Calu3 (cell line): ENCODE measurements around the gene ZNF563. TPM values are rescaled to one million over a fixed set of nuclear protein-coding genes. Genes with fewer than 3 reads are reported as not detected.
"Not testable (repeated sequence)": the region's sequence is repeated elsewhere in the genome, so short reads cannot be mapped to it uniquely, and the experiment has no call there.

Experiments used
- BruUV-seq: library from RNA; stranded (reverse); fragments of 400-500 nt; replicated peaks from 2 replicates; lab custom pipeline; 2021; lab: Mats Ljungman, UMichigan
- CTCF ChIA-PET: fragments of 300-600 bp; sonication (Branson Sonifier 250); formaldehyde crosslinking; loops from one replicate; lab custom pipeline; 2022; ENCODE audit warnings: antibody characterized with exemption; lab: Charles Lee
- DNase-seq: peaks from one replicate; pipeline ENCODE4 v3.0.0; 2022
- H3K27ac Mint-ChIP-seq: one replicate; pipeline ENCODE4 v1.8.0; 2022; ENCODE audit warnings: mixed read lengths; ENCODE audit not compliant: unreplicated experiment
- H3K27me3 Mint-ChIP-seq: one replicate; pipeline ENCODE4 v1.8.0; 2022; ENCODE audit warnings: mixed read lengths; ENCODE audit not compliant: unreplicated experiment
- H3K36me3 Mint-ChIP-seq: one replicate; pipeline ENCODE4 v1.8.0; 2022; ENCODE audit warnings: mild to moderate bottlenecking, moderate library complexity, mixed read lengths; ENCODE audit not compliant: insufficient read depth, unreplicated experiment
- H3K4me1 Mint-ChIP-seq: one replicate; pipeline ENCODE4 v1.8.0; 2022; ENCODE audit warnings: mild to moderate bottlenecking, low read depth, mixed read lengths; ENCODE audit not compliant: unreplicated experiment
- H3K4me3 Mint-ChIP-seq: one replicate; pipeline ENCODE4 v1.8.0; 2022; ENCODE audit warnings: mild to moderate bottlenecking, low read depth, moderate library complexity, mixed read lengths; ENCODE audit not compliant: unreplicated experiment
- H3K9me3 Mint-ChIP-seq: one replicate; pipeline ENCODE4 v1.8.0; 2022; ENCODE audit warnings: low read depth, mixed read lengths; ENCODE audit not compliant: unreplicated experiment
- intact Hi-C: fragments of 100-400 bp; cut with micrococcal nuclease; formaldehyde crosslinking; loops from one replicate; pipeline ENCODE4 v1.10.0; 2022; ENCODE audit not compliant: unreplicated experiment
- total RNA-seq: library from RNA; stranded (reverse); gene quantifications from 2 replicates; pipeline ENCODE4 v1.2.3, GENCODE V29; 2022
- TF ChIP-seq, protein P1 (sequence below): fragments of 200-600 bp; IDR thresholded peaks from one replicate; pipeline ENCODE4 v1.8.0; 2022; ENCODE audit warnings: antibody characterized with exemption; ENCODE audit not compliant: unreplicated experiment

ZNF563 gene
- total RNA-seq, 1 experiment from 2014 or later = 1.3 TPM

DNA sequence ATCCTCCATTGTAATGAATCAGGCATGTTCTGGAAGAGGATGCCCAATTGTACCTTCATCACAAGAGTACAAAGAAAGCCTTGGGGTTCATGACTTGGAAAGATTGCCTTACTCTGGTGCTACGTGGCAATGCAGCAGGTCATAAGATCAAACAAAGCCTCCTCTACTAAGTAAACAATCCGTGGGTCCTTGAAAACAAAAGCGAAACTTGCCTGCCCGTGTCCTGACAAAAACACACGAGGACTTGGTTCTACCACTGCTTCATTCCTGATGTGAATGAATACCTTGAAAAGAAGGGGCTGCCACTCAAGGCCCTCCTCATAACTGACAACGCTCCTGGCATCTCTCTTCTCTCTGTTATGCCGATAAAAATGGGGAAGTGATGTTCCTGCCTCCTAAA, 18.9 kb downstream of the ZNF563 start:
- no TSS peak for BruUV-seq
- intact Hi-C loops = no loop called here
- H3K36me3 Mint-ChIP-seq = no peaks in the 10 kb centered on the region
- H3K4me1 Mint-ChIP-seq = no peaks in the 10 kb centered on the region
- CTCF ChIA-PET = interaction anchor here (0.6 kb wide), 1 partner anchor 162 kb away, joined by 3 read pairs; no protein-coding TSS in a partner anchor
- no peak for DNase-seq
- peaks cover 14% of the 10 kb centered on the region for H3K9me3 Mint-ChIP-seq
- H3K4me3 Mint-ChIP-seq = no peak overlapping the region
- no peak overlapping the region for H3K27ac Mint-ChIP-seq
- H3K27me3 Mint-ChIP-seq = no peaks in the 10 kb centered on the region
- TF ChIP-seq, protein P1, sequence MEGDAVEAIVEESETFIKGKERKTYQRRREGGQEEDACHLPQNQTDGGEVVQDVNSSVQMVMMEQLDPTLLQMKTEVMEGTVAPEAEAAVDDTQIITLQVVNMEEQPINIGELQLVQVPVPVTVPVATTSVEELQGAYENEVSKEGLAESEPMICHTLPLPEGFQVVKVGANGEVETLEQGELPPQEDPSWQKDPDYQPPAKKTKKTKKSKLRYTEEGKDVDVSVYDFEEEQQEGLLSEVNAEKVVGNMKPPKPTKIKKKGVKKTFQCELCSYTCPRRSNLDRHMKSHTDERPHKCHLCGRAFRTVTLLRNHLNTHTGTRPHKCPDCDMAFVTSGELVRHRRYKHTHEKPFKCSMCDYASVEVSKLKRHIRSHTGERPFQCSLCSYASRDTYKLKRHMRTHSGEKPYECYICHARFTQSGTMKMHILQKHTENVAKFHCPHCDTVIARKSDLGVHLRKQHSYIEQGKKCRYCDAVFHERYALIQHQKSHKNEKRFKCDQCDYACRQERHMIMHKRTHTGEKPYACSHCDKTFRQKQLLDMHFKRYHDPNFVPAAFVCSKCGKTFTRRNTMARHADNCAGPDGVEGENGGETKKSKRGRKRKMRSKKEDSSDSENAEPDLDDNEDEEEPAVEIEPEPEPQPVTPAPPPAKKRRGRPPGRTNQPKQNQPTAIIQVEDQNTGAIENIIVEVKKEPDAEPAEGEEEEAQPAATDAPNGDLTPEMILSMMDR = no peak

DNA sequence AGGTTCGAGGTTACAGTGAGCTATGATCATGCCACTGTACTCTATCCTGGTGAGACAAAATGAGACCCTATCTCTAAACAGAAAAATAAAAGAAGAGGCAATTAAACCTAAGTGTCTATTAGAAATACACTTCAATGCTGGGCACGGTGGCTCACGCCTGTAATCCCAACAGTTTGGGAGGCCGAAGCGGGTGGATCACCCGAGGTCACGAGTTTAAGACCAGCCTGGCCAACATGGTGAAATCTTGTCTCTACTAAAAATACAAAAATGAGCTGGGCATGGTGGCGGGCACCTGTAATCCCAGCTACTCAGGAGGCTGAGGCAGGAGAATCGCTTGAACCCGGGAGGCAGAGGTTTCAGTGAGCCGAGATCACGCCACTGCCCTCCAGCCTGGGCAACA, 24.5 kb downstream of the ZNF563 start:
- BruUV-seq, DNase-seq, H3K36me3 Mint-ChIP-seq, H3K4me1 Mint-ChIP-seq, H3K4me3 Mint-ChIP-seq, intact Hi-C loops, H3K27me3 Mint-ChIP-seq, H3K27ac Mint-ChIP-seq: not testable (repeated sequence)
- H3K9me3 Mint-ChIP-seq = peaks cover 10% of the 10 kb centered on the region
- CTCF ChIA-PET = interaction anchor here (0.6 kb wide), 1 partner anchor 329 kb away, joined by 3 read pairs; no protein-coding TSS in a partner anchor

DNA sequence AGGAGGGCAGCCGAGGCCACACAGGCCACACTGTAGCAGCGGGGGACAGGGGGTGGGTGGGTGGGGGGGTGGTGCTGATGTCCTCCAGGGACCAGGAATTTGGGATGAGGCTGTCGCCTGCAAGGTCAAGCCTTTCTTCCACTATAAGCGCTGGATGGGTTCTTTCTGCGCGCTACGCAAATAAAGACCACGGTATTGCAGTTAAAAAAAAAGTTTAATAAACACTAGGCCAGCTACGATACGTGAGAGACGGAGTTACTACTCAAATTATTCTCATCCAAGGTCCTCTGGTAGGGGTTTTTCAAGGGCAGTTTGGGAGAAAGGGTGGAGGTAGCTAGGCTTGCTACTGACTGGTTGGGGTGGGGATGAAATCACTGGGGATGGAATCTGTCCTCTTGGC, 38.2 kb downstream of the ZNF563 start:
- no peaks in the 10 kb centered on the region for H3K4me1 Mint-ChIP-seq
- H3K9me3 Mint-ChIP-seq = peaks cover 4% of the 10 kb centered on the region
- H3K36me3 Mint-ChIP-seq = peaks cover 23% of the 10 kb centered on the region
- intact Hi-C loops = no loop called here
- CTCF ChIA-PET = interaction anchor here (0.6 kb wide), 1 partner anchor 308 kb away, joined by 4 read pairs; no protein-coding TSS in a partner anchor
- H3K27ac Mint-ChIP-seq = peak overlapping the region; percentile 64
- no peak for DNase-seq
- H3K4me3 Mint-ChIP-seq = peak overlapping the region; percentile 69
- TF ChIP-seq, protein P1 = no peak
- BruUV-seq = no TSS peak
- H3K27me3 Mint-ChIP-seq = no peaks in the 10 kb centered on the region

DNA sequence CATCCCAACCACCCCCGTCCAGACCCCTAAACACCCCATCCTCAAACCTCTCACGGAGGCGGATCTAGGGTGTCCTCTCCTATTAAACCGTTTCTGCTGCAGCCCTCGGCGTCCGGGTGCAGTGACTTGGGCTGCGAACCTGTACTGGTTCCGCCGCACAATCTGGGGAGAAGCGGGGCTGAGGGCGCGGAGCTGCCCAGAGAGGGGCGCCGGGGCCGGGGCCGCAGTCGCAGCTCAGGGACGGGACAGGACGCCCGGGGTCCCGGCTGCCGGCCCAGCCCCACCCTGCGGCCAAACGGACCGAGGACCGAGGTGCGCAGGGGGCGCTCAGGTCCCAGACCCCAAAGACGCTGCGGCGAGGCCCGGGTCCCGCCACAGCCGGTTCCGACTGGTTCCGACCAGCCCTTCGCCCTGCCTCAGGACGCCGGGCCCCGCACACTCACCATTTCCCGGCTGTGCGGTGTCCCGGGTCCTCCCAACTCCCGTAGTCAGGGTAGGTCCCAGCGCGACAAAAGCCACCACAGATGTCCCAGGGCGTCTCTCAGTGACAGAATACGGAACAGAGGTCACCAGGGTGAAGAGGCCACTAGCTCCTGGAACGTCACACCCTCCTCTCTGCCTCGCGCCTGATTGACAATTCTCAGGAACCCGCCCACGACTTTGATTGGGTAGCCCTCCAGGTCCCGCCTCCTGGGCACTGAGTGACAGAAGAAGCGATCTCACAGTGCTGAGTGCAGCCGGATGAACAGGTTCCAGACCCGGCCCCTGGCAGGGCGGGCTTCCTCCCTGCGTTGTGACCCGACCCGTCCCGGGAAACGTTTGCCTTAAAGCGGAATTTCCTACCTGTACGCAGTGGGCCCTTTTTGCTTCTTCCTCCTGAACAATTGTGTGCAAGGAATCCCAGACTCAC, 38.9 kb downstream of the ZNF563 start, which contains the start of gene ZNF44:
ZNF44 (minus strand) TSS at position 635 of the 910 bp plus-strand sequence; CDS start at position 446, 189 bp downstream.
- CTCF ChIA-PET = no interaction called here
- no peaks in the 10 kb centered on the region for H3K4me1 Mint-ChIP-seq
- intact Hi-C loops = no loop called here
- peak within 1 kb of the TSS; percentile 90 for H3K27ac Mint-ChIP-seq
- no peaks in the 10 kb centered on the region for H3K27me3 Mint-ChIP-seq
- H3K4me3 Mint-ChIP-seq = peak within 1 kb of the TSS; percentile 69
- DNase-seq = peak; percentile 93
- no TSS peak for BruUV-seq
- H3K36me3 Mint-ChIP-seq = peaks cover 26% of the 10 kb centered on the region
- peaks cover 4% of the 10 kb centered on the region for H3K9me3 Mint-ChIP-seq
- TF ChIP-seq, protein P1 = no peak
